Suprapubic skin (tissue), 4 donors: ENCODE data around the gene TFPI.
"Not testable (repeated sequence)": the region's sequence is repeated elsewhere in the genome, so short reads cannot be mapped to it uniquely, and the experiment has no call there.

ENCODE experiments used
- EP300 ChIP-seq: sonication (generic); formaldehyde crosslinking; IDR thresholded peaks from one replicate; pipeline ENCODE4 v1.6.1; 2017; ENCODE audit warnings: antibody characterized with exemption
- POLR2A ChIP-seq, 2 donors: fragments of 450-650 bp; IDR thresholded peaks; one replicate each; pipeline ENCODE4 v1.6.1; 2017; ENCODE audit warnings: antibody characterized with exemption in 2 of 2, mild to moderate bottlenecking in 2 of 2, moderate library complexity in 2 of 2
- POLR2AphosphoS5 ChIP-seq, 3 donors: sonication (generic); formaldehyde crosslinking; IDR thresholded peaks; one replicate each; pipeline ENCODE4 v1.6.1; 2017; ENCODE audit warnings: antibody characterized with exemption in 3 of 3
- TF ChIP-seq, protein P1 (sequence below), 2 donors: fragments of 200-600 bp in 1 of 2; fragments of 450-650 bp in 1 of 2; sonication (generic) in 1 of 2; IDR thresholded peaks; one replicate each; pipeline ENCODE4 v1.5.1; 2016 to 2019; ENCODE audit warnings: antibody characterized with exemption in 2 of 2, mild to moderate bottlenecking in 1 of 2, moderate library complexity in 1 of 2

DNA sequence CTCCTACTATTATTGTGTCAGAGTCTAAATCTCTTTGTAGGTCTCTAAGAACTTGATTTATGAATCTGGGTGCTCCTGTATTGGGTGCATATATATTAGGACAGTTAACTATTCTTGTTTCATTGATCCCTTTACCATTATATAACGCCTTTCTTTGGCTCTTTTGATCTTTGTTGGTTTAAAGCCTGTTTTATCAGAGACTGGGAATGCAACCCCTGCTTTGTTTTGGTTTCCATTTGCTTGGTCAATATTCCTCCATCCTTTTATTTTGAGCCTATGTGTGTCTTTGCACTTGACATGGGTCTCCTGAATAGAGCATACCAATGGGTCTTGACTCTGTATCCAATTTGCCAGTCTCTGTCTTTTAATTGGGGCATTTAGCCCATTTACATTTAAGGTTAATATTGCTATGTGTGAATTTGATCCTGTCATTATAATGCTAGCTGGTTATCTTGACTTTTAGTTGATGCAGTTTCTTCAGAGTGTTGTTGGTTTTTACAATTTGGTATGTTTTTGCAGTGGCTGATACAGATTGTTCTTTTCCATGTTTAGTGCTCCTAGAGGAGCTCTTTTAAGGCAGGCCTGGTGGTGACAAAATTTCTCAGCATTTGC, 36.4 kb downstream of the TFPI start:
- TF ChIP-seq POLR2A (IDR thresholded peaks at IDR 0.05); POLR2AphosphoS5 (IDR thresholded peaks at IDR 0.05); EP300: not testable (repeated sequence)
- TF ChIP-seq, protein P1, sequence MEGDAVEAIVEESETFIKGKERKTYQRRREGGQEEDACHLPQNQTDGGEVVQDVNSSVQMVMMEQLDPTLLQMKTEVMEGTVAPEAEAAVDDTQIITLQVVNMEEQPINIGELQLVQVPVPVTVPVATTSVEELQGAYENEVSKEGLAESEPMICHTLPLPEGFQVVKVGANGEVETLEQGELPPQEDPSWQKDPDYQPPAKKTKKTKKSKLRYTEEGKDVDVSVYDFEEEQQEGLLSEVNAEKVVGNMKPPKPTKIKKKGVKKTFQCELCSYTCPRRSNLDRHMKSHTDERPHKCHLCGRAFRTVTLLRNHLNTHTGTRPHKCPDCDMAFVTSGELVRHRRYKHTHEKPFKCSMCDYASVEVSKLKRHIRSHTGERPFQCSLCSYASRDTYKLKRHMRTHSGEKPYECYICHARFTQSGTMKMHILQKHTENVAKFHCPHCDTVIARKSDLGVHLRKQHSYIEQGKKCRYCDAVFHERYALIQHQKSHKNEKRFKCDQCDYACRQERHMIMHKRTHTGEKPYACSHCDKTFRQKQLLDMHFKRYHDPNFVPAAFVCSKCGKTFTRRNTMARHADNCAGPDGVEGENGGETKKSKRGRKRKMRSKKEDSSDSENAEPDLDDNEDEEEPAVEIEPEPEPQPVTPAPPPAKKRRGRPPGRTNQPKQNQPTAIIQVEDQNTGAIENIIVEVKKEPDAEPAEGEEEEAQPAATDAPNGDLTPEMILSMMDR (IDR thresholded peaks at IDR 0.05) = not testable (repeated sequence)
